HG02870 (cell line): ENCODE data around the gene NAGK.
"Not testable (repeated sequence)": the region's sequence is repeated elsewhere in the genome, so short reads cannot be mapped to it uniquely, and the experiment has no call there.

Experiments used
- ATAC-seq: cut with Tn5 transposase; IDR thresholded peaks from one replicate; pipeline ENCODE4 v1.9.1; 2021; ENCODE audit warnings: mild to moderate bottlenecking, moderate library complexity; ENCODE audit not compliant: unreplicated experiment

NAGK gene

DNA sequence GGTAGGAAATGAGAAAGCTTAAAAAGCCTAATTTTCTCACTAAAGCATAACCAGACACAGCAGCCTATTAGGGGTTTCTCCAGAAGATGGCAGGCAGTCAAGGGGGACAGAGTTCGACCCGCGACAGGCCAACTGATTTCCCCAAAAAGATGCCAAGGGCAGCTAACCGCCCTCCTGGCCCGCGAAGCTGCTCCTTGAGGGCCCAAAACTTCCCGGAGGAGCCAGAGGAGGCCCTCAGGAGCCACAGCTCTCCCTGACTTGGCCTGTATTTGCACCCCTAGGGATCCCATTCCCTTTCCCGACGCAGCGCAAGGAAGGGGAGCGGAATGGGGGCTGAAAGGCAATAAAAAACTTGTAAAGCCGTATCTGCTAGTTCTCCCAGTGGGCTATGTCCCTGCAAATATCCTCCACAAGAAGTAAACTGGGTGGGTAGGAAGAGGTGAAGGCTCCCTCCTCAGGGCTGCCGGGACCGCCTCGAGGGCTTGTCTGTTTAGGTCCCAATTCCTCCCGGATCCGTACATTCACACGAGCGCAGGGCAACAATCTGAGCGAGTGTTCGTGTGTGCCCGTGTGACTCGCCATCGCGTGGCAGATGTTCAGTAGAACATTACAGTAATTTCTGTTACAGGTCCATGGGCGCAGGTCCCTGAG is 756 bp upstream of the NAGK start:
- no peak for ATAC-seq

- no peak for ATAC-seq
Observed at GRCh38 chr2:71069376-71069775, 928 bp downstream of the NAGK start.

GRCh38 chr2:71070294-71071093 is 2.0 kb downstream of the NAGK start:
- no peak for ATAC-seq

- ATAC-seq: peak; percentile 37
Observed at GRCh38 chr2:71071681-71072398, 3.4 kb downstream of the NAGK start.

DNA sequence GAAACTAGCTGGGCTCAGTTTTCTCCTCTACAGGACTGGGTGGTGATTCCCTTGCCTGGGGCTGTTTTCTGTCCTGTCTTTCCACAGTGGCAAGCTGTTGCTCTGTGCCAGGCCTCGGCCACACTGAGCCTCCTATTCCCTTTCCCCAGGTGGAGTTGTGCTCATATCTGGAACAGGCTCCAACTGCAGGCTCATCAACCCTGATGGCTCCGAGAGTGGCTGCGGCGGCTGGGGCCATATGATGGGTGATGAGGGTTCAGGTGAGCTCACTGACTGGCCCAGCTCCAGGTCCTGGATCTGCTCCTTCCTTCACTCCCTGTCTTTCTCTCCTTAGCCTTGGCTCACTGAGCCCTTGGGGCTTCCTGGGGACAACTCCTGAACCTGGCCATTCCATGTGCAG is 4.0 kb downstream of the NAGK start:
- no peak for ATAC-seq

DNA sequence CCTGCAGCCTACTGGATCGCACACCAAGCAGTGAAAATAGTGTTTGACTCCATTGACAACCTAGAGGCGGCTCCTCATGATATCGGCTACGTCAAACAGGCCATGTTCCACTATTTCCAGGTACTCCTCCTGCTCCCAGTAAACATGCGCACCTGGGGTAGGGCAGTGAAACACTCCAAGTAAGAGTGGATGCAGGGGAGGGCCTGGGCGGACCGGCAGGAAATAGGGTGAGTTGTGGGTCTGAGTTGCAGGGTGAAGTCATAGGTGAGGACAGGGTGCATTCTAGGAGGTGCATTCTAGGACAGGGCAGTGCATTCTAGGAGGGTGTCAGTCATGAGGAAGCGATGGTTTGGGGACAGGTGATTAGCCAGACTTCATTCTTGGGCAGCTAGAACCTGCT is 5.0 kb downstream of the NAGK start:
- ATAC-seq: no peak

DNA sequence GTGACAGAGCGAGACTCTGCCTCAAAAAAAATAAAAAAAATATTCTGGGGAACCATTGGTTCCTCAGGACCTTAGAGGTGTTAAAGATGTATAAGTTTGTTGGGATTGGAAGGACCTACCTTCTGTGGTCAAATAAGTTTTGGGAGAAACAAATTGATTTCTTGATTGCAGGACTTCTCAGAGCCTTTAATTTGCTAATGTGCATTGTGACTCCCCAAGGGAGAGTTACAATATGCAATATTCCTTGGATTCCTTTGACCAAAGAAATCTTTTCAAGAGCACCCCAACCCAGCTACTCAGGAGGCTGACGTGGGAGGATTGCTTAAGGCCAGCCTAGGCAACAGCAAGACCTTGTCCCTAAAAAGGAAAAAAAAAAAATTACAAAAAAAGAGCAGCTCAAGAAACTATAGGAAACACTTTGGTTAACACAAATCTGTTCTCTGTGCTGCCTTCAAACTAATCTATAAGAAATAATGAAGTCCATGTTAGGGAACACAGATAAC is 6.5 kb downstream of the NAGK start:
- ATAC-seq: no peak

DNA sequence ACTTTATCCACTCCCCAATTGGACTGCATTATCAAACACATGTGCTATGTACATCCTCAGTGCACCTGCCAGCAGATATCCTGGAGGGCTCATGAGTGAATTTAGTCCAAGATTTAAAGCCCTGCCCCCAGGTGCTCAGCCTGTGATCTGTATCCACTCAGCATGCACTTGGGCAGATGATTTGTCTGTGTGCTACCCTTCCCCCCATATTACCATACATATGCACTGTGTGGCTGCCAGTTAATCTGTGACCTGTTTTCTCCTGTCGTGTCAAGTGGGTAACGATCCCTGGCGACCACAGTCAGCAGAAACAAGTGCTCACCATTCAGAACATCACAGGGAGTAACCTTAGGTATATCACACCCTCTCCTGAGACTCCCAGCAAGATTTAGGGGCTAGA is 10.2 kb downstream of the NAGK start:
- ATAC-seq: no peak

GRCh38 chr2:71082402-71083252 is 14.2 kb downstream of the NAGK start:
- no peak for ATAC-seq

DNA sequence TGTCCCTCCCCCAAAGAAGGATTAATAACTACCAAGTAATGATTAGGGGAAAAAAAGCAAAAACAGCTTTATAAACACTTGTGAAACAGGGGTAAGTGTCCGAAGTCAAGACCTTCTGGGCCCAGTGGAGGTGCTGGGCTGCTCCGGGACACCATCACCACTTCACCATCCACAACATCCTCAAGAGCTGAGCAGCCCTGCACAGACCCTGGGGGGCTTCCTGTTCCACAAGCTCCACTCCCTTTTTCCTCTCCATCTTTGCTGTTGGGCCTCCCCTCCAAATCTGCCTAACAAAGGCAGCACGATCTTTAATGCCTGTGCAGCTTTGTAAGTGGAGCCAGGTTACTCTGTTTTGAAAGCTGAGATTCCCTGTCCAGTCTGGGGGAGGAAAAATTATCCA is 14.8 kb downstream of the NAGK start:
- not testable (repeated sequence) for ATAC-seq

- not testable (repeated sequence) for ATAC-seq
Observed at GRCh38 chr2:71083752-71084312, 15.4 kb downstream of the NAGK start.

GRCh38 chr2:71085325-71086003 is 17.0 kb downstream of the NAGK start:
- not testable (repeated sequence) for ATAC-seq

DNA sequence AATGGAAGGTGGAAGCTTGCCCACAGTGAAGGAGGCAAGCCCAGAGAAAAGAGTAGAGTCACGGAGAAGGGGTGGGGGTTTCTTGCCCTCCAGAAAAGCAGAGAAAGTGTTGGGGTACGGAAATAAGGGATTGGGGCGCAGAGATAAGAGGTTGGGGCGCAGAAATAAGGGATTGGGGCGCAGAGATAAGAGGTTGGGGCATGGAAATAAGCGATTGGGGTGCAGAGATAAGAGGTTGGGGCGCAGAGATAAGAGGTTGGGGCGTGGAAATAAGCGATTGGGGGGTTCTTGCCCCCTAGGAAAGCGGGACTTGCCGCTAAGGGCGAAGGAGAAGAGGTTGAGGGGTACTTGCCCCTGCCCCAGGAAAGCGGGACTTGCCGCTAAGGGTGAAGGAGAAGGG is 21.0 kb downstream of the NAGK start:
- ATAC-seq: not testable (repeated sequence)

DNA sequence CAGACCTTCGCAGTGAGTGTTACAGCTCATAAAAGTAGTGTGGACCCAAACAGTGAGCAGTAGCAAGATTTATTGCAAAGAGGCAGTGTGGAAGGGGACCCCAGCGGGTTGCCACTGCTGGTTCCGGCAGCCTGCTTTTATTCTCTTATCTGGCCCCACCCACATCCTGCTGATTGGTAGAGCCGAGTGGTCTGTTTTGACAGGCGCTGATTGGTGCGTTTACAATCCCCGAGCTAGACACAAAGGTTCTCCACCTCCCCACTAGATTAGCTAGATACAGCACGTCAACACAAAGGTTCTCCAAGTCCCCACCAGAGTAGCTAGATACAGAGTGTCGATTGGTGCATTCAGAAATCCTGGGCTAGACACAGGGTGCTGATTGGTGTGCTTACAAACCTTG is 23.4 kb downstream of the NAGK start:
- ATAC-seq: not testable (repeated sequence)

DNA sequence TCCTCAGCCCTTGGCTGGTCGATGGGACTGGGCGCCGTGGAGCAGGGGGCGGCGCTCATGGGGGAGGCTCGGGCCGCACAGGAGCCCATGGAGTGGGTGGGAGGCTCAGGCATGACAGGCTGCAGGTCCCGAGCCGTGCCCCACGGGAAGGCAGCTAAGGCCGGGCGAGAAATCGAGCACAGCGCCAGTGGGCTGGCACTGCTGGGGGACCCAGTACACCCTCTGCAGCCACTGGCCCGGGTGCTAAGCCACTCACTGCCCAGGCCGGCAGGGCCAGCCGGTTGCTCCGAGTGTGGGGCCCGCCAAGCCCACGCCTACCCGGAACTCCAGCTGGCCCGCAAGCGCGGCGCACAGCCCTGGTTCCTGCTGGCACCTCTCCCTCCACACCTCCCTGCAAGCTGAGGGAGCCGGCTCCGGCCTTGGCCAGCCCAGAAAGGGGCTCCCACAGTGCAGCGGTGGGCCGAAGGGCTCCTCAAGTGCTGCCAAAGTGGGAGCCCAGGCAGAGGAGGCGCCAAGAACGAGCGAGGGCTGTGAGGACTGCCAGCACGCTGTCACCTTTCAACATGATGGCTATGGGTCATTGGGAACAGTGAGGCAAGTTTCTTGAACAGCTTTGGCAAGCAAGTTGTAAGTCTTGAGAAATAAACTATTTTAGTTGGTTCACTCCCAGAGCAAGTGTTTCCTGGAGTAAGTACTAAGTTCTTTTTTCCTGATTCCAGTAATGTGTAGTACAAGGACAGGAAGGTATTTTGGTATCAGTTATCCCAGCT is 24.2 kb downstream of the NAGK start:
- ATAC-seq: not testable (repeated sequence)

DNA sequence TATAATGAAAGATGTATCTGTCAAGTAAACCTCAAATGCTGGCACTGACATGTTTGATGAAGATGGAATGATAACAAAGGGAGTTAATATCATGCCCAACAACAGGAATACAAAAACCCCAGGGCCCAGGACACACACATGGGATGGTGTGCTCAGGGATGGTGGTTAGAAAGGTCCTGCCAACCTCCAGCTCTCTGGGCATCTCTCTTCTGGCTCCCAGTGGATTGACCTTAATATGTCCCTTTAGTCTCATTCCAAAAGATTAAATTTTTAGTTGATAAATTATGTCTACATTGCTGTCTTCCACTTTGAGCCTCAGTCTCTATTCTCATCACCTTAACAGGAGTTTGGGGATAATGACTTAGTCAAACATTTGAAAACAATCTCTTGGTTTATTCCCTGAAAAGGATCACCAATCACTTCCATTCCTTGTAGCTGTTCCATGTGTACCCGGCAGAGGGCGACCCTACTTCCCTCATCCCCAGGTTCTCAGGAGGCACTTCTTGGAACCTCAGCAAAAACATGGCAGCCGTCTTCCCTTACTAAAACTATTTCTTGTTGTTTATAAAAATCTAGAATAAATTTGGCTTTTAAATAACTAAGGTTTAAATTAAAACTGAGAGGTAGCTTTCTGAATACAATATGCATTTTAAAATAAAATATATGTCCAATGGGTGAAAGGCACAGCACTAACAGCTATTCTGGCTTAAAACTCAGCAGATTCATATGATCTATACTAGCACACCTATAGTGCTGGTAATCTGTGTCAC is 31.9 kb downstream of the NAGK start:
- no peak for ATAC-seq

GRCh38 chr2:71101656-71102055 is 33.2 kb downstream of the NAGK start:
- ATAC-seq: no peak

DNA sequence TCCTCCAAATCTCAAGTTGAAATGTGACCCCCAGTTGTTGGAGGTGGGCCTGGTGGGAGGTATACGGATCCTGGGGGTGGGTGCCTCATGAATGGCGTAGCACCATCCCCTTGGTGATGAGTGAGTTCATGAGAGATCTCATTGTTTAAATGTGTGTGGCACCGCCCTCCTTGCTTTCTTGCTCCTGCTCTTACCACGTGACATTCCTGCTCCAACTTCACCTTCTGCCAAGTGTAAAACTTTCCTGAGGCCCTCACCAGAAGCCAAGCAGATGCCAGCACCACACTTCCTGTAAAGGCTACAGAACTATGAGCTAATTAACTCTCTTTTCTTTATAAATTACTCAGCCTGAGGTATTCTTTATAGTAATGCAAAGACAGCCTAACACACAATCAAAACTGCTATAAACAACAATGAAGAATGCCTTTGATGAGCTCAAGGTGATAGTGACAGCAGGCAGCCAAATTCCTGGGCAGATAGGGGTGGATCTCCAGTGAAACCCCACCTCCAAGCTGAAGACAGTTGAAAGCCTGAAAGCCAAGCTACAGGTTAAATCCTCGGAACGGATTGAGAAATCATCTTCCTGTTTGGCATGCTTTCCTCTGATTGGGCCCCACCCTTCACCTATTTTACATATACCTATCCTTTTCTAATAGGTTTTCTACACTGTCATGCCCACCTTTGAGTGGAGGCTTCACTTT is 34.7 kb downstream of the NAGK start:
- ATAC-seq: no peak
